Activated T-cell treated with anti-CD3 and anti-CD28 coated beads, Interleukin-2, amount 50 U/mL, for 1 hour (primary cell): ENCODE data around the gene DUS1L.

Experiments
- DNase-seq: peaks from one replicate; pipeline ENCODE4 v3.0.0-alpha.2; 2020

The DUS1L gene

DNA sequence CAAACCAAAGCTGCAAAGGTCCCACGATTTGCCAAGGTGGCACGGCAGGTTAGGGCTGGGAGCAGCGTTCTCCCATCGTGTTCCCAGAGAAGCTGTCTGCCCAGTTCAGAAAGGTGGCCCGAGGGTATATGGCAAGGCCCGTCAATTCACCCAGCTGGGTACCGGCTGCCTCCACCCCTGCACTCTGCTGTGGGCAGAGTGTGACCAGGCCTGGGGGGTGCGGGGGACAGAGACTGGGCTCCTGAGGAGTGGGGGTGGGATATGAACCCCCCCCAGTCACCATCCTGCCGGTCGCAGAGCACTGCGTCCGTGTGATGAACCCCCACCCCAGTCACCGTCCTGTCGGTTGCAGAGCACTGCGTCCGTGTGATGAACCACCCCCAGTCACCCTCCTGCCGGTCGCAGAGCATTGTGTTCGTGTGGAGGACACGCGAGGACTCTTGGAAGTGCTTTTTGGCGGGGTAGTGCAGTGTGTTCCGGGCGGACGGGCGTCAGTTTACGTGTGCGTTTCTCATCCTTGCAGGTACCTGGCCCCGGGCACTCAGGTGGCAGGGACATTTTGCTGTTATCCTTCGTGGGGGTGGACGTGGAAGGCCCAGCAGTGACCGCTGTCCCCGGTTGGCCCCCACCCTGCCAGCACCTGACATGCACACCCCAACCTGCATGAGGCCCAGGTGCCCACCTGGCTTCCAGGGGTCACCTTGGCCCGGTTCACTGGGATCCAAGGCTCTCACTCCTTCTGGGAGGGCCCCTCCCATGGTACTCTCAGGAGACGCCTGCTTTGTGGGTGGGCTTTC, 35.1 kb upstream of the DUS1L start:
- no peak for DNase-seq

DNA sequence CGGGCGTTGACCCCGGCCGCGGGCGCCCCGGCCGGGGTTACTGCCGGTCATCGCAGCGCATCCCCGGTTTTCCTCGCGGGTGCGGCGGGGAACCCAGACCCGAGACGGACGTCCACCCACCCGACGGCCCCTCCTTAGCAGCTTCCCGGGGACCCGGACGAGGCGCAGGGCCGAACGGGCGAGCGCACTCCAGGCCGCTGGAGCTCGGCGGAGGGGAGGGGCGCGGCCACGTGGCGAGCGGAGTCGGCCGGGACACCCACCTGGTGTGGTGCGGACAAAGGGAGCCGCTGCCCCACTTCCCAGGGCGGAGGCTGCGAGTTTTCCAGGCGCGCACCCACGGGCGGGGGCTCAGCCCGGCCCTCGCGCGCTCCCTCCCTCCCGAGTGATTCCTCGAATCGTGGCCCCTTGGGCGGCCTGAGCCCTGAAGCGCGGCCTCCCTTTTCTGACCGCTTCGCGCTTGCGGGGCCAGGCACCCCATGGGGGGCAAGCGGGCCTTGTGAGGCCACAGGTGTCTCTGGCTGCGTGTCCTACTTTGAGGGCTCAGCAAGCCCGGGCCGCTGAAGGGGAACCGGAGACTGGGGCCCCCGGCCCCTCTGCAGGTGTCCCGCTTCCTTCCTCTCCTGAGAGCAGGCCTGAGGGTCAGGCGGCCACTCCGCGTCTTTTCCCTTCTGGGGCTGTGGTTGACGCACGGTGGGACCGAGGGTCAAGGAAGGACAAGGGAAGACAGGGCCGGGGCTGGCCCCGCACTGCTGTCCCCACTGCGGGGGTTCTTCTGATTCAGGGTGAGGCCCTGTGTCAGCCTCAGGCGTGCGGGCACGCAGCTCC, 33.5 kb upstream of the DUS1L start:
- DNase-seq = no peak

DNA sequence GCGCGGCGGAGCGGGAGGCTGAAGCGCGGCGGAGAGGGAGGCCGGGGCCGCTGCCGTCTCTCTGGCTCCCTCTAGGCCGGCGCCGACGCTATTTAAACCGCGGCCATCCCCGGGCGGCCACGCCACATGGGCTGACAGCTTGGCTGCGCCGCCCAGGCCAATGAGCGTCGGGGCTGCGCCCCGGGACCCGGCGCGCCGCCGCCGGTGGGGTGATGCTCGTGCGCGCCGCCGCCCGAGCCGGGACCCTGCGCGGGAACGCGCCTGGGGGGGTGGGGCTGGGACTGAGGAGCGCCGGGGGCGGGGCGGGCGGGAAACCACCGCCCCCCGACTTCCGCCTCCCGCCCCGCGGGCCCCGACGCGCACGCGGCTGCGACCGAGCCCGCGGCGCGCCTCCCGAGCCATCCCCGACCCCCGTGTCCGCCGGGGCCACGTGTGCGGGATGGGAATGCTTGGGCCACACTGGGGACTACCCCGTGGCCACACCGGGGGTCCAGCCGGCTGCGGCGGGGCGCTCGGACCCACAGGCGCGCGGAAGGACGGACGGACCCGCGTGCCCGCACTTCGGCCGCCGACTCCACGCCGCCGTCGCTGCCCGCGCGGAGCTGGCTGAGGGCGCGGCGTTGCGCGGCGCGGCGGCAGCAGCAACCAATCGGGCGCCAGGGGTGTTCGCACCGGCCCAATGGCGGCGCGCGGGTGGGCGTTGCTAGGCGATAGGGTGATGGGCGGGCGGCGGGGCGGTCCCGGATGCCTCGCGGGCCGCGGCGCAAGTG, 32.8 kb upstream of the DUS1L start, which contains the start of gene FASN:
FASN (minus strand) TSS at position 68 of the 770 bp plus-strand sequence. CDS start 1,791 bp downstream, outside the sequence.
- DNase-seq = peak; percentile 96

DNA sequence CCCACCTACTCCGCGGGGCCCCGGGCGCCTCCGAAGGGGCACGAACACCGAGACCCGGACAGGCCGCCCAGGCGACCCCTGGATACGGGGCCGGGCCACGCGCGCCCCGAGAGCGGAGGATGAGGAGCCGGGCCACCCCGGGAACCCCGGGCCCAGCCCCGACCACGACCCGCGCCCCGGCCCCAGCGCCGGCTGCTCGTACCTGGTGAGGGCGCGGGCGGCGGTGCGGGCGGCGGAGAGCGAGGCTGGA, 32.2 kb upstream of the DUS1L start:
- no peak for DNase-seq

DNA sequence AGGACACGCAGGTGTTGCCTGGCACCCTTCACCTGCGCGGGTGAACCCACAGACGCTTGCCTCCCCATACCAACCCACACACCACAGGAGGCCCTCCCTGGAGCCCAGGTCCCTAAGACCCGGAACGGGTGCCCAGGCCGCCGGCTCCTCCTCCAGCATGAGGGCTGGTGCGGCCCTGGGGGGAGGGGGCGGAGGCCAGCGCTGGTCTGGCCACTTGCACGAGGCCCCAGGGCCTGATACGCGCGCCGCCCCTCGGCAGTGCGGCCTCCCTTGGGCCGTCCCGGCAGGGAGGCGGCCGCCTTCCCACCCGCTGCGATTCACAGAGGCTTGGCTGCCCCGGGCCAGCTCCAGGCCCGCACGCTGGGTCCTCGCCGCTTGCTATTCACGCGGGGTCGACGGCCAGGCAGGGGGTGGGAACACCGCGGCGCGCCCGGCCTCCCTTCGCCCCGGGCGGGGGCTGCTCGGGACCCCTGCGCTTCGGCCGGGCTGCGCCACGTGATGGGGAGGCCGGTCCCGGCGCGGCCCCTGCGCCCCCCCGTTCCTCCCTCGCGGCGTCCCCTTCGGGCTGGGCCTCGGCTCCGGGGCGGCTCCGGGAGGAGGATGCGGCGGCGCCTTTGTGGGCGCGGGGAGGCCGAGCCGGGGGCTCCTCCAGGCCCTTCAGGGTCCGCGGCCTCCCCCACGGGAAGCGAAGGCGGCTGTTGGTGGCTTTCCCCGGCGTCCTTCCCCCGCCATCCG, 31.7 kb upstream of the DUS1L start:
- peak; percentile 51 for DNase-seq

DNA sequence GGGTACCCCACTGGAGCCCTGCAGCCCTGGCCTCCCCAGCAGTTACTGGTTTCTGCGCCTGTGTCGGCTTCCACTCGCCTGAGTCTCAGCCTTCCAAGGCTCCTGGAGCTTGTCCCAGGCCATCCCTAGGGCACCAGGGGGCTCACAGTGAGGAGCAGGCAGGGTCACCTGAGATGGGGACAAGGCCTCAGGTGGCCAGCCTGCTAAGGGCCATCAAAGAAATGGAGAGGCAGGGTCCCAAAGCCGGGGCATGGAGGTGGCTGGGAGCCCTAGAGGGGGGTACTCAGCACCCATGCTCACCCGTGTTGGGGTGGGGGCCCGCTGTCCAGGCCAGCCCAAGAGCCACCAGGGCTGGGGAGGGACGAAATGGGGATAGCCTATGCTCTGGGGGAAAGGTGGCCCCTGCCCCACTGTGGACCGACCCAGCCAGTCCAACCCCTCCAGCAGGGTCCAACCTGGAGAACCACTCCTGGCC, 31.1 kb upstream of the DUS1L start:
- no peak for DNase-seq

DNA sequence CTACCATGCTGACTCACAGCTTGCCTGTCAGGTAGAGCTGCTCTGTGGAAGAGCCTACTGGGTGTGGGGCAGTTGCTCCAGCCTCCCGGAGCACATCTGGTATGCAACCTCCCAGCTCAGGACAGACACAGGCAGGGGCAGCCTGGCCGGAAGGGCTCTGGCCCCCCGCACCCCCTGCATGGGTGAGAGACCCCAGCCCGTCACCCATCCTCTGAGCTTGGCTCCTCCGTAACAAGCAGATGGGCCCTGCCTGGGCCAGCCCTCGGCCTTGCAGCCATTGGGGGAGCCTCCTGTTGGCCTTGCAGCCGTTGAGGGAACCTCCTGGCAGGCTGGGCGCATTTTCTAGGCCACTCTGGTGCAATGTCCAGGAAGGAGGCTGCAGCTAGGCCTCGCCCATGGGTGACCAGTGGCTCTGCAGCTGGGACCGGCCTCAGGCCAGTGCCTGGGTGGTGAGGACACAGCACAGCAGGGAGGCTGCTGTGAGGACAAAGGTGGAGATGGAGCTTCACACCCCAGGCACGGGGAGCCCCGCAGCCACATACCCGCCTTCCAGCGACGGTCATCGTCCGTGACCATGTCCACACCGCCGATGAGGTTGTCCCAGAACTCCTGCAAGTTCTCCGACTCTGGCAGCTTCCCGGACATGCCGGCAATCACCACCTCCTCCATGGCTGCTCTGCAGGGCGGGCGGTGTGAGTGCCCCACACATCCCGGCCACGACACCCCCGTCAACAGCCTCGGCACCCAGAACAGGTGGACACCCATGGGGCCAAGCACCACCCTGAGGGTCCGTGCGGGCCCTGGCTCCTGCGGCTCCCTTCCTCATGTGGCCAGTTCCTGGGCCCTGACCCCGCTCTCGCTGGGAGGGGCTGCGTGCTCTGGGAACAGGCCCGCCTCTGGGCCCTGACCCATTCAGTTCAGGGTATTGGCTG, 30.4 kb upstream of the DUS1L start:
- no peak for DNase-seq

DNA sequence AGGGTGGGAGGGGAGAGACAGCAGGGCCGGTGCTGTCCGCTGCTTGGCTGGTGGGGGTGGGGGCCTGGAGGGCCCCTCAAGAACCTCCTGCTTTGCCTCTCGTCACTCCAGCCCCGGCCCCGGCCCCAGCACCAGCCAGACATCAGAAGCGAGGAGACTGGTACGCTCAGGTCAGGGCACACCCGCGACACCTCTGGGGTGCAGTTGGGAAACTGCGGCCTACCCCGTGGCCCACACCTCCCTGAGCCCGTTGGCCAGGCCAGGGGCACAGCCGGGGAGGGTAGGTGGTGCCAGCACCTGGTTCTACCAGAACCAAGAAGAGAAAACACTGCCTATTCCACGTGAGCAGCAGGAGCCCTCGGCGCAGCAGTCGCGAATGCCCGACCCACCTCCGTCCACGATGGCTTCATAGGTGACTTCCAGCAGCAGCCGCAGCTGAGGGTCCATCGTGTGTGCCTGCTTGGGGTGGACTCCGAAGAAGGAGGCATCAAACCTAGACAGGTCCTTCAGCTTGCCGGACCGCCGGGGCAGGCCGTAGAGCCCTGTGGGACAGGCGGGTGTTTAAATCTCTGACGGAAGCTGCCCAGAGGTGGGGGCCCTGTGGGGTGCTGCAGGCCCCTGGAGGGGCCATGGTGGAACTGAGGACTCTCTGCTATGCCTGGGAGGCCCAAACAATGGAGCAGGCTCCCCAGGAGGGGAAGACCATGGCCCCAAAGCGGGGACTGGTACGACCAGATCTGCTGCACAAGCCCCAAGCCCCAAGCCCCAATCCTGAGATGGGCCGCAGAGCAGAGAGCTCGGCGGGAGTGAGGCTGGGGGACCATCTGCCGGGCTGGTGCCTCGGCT, 29.6 kb upstream of the DUS1L start:
- no peak for DNase-seq

DNA sequence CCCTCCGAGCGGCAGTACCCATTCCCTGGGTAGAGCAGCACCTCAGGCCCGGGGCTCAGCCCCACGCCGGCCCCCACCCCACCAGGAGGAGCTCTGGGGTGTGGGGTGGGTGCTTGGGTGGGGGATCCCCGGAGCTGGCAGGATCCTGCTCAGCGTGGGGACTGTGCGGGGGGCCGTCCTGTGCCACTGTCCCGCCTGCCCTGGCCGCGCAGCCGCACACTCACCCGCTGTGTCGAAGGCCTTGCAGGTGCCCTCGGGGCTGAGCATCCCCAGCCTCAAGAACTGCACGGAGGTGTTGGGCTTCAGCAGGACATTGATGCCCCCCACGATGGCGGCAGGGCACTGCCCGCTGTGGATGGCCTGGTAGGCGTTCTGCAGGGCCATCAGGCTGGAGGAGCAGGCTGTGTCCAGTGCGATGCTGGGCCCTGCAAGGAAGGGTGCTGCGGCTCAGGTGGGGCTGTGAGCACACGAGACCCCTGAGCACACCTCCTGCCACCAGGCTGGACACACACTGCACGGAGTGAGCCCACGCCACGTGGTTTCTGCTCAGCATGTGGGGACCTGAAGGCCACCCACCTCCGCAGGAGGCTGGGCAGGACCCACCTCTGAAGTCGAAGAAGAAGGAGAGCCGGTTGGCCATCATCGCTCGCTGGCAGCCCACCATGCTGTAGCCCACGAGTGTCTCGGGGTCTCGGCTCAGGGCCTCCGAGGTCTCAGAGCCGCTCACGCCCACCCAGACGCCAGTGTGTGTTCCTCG, 27.6 kb upstream of the DUS1L start:
- DNase-seq = no peak

DNA sequence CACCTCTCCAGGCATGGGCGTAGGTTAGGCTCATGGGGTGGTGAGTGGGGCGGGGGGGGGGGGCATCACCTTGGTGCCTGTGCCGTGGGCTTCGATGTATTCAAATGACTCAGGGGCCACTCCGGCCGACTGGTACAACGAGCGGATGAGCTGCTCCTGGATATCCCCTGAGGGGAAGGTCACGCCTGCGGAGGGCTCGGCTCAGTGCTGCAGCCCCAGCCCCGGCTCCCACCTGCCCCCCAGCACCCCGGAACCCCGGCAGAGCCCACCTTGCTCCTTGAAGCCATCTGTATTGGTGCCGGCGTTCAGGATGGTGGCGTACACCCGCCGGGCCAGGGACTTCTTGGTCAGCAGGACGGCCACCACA, 27.0 kb upstream of the DUS1L start:
- DNase-seq = no peak

DNA sequence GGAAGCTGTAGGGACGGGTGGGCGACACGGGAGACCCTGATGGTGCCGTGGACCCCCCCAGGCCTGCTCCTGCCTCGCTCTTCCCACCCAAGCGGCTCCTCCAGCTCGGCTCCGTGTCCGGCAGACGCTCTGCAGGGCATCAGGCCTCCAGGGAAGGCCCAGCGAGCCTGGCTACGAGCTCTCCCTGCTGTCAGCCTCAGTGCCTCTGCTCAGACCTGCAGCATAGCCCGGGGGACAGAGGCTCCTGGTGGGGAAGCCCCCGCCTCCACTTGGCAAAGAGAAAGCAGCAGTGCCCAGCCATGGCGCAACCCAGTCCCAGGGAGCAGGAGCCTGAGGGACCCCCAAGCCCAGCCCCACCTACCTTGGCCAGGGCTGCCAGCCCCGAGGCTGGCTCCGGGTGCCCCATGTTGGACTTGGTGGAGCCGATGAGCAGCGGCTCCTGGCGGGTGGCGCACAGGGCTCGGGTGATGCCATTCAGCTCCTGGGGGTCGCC, 26.5 kb upstream of the DUS1L start:
- no peak for DNase-seq

DNA sequence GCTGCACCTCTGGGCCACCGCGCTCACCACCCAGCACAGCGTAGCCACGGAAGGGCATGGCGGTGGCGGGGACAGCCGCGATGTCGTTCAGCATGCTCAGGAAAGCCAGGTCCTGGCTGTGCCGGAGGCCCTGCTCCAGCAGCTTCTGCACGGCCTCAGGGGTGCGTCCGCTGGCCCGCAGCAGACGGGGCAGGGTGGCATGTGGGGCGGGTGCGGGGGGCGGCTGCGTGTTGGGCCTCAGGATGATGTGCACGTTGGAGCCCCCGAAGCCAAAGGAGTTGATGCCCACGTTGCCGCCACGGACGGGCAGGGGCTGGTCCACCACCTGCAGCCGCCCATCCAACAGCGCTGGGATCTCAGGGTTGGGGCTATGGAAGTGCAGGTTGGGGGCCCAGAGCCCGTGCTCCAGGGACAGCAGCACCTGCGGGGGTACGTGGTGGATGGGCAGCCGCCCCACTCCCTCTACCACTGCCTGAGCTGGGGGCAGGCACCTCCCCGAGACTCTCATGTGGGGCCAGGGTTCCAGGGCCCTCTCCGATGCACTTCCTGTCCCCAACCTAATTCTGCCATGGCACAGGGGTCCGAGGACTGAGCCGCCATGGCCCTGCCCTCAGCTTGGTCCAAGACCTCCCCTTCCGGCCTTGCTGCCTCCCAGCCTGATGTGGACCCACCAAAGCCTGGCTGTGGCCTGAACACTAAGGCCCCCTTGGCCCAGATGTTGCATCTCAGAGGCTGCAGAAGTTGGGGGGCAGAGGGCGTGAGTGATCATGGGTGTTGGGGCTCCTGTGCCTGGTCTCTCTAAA, 25.9 kb upstream of the DUS1L start:
- no peak for DNase-seq

DNA sequence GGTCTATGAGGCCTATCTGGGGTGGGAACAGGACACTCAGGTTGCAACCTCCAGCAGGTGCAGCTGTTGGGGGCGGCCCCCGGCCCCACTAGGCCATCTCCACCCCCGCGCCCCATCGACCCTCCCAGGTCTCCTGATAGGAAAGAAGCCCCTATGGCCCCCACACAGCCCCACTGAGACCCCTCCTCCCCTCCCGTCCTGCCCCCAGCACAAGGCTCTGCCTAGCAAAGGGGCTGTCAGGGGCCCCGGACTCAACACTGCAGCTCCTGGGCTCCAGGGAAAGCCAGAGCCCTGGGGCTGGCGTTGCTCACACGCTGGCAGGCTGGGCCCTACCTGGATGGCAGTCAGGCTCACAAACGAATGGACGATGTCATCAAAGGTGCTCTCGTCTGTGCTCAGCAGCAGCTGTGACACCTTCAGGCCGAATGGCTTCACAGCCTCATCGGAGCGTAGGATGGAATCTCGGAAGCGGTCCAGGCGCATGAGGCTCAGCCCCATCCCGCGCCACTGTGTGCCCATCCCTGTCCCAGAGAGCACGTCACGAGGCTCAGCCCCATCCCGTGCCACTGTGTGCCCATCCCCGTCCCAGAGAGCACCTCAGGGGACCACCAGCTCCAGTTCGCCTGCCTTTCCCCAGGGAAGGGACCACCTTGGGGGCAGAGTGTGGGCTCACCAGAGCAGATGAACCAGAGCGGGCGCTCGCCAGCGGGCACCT, 25.1 kb upstream of the DUS1L start:
- no peak for DNase-seq

DNA sequence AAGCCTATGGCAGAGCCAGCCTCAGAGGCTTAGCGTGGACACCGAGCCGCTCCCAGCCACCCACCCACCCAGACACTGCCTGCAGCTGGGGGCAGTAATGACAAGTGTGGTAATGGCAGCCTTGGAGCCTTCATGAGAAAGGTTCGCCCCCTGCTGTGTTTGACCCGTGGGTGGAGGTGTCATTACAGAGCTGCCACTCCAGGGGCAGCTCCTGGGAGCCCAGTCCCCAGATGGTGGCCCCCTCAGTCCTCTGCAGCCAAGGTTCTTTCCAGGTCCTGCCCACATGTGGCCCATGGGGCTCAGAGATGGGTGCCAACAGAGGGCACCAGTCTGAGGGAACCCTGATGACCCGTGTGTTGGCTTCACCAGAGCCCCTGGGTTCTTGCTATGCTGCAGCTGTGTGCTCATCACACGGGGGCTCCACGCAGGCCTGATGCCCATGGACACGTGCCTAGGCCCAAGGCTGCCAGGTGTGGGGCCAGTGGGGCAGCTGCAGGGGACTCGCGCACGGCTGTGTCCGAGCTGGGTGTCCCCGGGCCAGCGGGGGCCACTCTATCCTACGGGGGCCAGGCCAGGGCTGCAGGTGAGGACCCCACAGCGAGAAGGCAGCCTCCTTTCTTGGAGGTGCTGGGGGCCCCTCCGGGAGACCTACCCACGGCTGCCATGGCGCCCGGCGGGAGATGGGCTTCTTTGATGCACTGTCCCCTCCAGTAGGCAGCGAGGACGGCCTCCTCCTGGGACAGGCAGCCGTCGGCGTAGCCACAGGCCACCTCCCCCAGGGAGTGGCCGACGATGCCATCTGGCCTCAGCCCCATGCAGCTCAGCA, 24.3 kb upstream of the DUS1L start:
- no peak for DNase-seq

DNA sequence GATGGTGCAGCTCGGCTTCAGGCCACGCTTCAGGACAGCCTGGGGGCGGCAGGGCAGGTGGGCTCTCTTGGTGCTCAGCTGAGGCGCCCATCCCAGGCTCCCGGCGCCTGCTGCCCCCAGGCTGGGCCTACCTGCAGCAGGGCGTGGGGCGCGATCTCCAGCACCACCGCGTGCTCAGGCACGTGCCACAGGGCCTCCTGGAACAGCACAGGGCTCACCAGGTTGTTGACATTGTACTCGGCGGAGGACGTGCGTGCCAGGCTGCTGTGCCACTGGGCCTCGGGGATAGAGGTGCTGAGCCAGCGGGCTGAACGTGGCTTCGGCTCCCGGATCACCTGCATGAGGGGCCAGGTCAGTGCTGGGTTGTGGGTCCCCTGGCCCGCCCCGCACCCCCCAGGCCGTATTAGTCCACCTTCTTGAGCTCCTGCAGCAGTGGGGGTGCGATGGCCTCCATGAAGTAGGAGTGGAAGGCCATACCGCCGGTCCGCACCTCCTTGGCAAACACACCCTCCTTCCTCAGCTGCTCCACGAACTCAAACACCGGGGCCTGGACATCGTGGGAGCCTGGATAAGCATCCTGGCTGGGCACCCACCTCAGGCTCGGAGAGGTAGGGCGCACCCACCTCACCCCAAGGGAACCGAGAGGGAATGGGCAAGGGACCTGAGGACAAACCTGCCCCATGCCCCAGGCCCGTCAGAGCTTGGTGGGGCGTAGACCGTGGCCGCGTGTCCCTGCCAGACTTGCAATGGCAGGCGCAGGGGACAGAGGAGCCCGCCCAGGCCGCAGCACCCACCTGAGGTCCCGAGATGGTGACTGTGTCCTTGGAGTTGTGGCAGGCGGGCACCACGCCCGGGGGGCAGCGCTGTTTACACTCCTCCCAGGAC, 23.5 kb upstream of the DUS1L start:
- no peak for DNase-seq
